ENCODE results near the gene TDRD7. TPM values are rescaled to one million over a fixed set of nuclear protein-coding genes. Genes with fewer than 3 reads are reported as not detected.

TDRD7 gene
- total and polyA plus RNA-seq, 2 of the 13 experiments (the other 11 are each of a cell fraction or from before 2014, with no cell fraction given) = 9.8 to 15.5 TPM

DNA sequence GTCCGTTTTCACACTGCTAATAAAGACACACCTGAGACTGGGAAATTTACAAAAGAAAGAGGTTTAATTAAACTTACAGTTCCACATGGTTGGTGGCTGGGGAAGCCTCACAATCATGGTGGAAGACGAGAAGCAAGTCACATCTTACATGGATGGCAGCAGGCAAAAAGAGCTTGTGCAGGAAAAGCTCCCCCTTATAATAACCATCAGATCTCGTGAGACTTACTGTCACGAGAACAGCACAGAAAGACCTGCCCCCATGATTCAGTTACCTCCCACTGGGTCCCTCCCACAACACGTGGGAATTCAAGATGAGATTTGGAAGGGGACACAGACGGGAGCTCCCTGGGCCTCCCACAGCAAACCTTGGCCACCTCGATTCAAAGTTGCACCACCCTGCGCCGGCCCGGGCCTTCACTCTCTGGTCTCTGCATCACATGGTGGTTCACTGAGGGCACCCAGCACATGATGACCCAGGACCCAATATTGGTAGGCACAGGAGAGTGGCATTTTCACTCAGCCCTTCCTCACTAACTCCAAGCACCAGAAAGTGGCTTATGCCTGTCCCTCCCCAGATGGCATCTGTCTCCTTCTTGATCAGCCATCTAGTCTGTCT lies 21.0 kb upstream of the TDRD7 start:
- Histone ChIP-seq H3K9me3 (ENCODE audit: low read length) (no peaks in the 10 kb centered on the region), H3K9ac (ENCODE audit: insufficient read depth, low read depth, low read length) (no peak overlapping the region), H3K27me3 (ENCODE audit: control insufficient read depth in 1 of 2, insufficient read depth in 2 of 2, low read length in 2 of 2) (no peaks in the 10 kb centered on the region), H3K36me3 (replicated peaks in 1 of 2; ENCODE audit: control insufficient read depth in 1 of 2, insufficient read depth in 2 of 2, low read length in 2 of 2) (no peaks in the 10 kb centered on the region), H3K27ac (ENCODE audit: extremely low read length, insufficient read depth, low read length) (no peak overlapping the region), H3K79me2 (ENCODE audit: insufficient read depth, low read length) (no peaks in the 10 kb centered on the region), H4K20me1 (ENCODE audit: insufficient read depth, low read length) (no peaks in the 10 kb centered on the region), H3K4me1 (ENCODE audit: insufficient read depth, low read length) (peaks cover 71% of the 10 kb centered on the region), H2AFZ (ENCODE audit: low read length) (no peak overlapping the region), H3K4me3 (replicated peaks in 1 of 3; ENCODE audit: insufficient read depth in 1 of 3, low read depth in 2 of 3, low read length in 3 of 3) (no peak overlapping the region), H3K4me2 (ENCODE audit: low read depth, low read length) (no peak overlapping the region)
- WGBS (ENCODE audit: low lambda C conversion rate) = 77% methylated on average over 6 of the region's 10 CpGs
- FAIRE-seq (no peak), ATAC-seq (no peak), DNase-seq (ENCODE audit: low spot score) (no peak)
- intact Hi-C loops (cut with micrococcal nuclease; ENCODE audit: unreplicated experiment) (no loop called here), in situ Hi-C loops (cut with HindIII; ENCODE audit: extremely low pct_ligation_motif_present, low pct_unique_long_range_greater_than_20kb) (loop anchor here (10.0 kb wide), 1 partner anchor 536 kb away; the partner anchor contains the start of gene ZNF782)
- POLR2A ChIA-PET = interaction anchor here (1.0 to 1.8 kb wide), 2 partner anchors 16 to 152 kb away, joined by 3 to 8 read pairs; no protein-coding TSS in a partner anchor
- CTCF ChIA-PET (ENCODE audit: low intra/inter-chr PET ratio, low total read pairs) = no interaction called here
- BruUV-seq (replicated peaks) = no TSS peak
- TF ChIP-seq, protein P1, sequence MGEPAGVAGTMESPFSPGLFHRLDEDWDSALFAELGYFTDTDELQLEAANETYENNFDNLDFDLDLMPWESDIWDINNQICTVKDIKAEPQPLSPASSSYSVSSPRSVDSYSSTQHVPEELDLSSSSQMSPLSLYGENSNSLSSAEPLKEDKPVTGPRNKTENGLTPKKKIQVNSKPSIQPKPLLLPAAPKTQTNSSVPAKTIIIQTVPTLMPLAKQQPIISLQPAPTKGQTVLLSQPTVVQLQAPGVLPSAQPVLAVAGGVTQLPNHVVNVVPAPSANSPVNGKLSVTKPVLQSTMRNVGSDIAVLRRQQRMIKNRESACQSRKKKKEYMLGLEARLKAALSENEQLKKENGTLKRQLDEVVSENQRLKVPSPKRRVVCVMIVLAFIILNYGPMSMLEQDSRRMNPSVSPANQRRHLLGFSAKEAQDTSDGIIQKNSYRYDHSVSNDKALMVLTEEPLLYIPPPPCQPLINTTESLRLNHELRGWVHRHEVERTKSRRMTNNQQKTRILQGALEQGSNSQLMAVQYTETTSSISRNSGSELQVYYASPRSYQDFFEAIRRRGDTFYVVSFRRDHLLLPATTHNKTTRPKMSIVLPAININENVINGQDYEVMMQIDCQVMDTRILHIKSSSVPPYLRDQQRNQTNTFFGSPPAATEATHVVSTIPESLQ (CRISPR knock-in tag; conservative IDR thresholded peaks at IDR 0.05) = no peak
- TF ChIP-seq, protein P2, sequence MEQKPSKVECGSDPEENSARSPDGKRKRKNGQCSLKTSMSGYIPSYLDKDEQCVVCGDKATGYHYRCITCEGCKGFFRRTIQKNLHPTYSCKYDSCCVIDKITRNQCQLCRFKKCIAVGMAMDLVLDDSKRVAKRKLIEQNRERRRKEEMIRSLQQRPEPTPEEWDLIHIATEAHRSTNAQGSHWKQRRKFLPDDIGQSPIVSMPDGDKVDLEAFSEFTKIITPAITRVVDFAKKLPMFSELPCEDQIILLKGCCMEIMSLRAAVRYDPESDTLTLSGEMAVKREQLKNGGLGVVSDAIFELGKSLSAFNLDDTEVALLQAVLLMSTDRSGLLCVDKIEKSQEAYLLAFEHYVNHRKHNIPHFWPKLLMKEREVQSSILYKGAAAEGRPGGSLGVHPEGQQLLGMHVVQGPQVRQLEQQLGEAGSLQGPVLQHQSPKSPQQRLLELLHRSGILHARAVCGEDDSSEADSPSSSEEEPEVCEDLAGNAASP (CRISPR knock-in tag; IDR thresholded peaks at IDR 0.05; ENCODE audit: borderline replicate concordance) = no peak
- TF ChIP-seq ZNF775 (CRISPR knock-in tag; IDR thresholded peaks at IDR 0.05; ENCODE audit: borderline replicate concordance) = no peak
- TF ChIP-seq ZNF891 (CRISPR knock-in tag; IDR thresholded peaks at IDR 0.05) = no peak
- no peak for TF ChIP-seq ZNF430 (CRISPR knock-in tag; IDR thresholded peaks at IDR 0.05)
- TF ChIP-seq, protein P3, sequence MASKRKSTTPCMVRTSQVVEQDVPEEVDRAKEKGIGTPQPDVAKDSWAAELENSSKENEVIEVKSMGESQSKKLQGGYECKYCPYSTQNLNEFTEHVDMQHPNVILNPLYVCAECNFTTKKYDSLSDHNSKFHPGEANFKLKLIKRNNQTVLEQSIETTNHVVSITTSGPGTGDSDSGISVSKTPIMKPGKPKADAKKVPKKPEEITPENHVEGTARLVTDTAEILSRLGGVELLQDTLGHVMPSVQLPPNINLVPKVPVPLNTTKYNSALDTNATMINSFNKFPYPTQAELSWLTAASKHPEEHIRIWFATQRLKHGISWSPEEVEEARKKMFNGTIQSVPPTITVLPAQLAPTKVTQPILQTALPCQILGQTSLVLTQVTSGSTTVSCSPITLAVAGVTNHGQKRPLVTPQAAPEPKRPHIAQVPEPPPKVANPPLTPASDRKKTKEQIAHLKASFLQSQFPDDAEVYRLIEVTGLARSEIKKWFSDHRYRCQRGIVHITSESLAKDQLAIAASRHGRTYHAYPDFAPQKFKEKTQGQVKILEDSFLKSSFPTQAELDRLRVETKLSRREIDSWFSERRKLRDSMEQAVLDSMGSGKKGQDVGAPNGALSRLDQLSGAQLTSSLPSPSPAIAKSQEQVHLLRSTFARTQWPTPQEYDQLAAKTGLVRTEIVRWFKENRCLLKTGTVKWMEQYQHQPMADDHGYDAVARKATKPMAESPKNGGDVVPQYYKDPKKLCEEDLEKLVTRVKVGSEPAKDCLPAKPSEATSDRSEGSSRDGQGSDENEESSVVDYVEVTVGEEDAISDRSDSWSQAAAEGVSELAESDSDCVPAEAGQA (IDR thresholded peaks at IDR 0.05; ENCODE audit: low read depth) = no peak
- TF ChIP-seq, protein P3 (CRISPR knock-in tag; IDR thresholded peaks at IDR 0.05; ENCODE audit: borderline replicate concordance) = no peak
- TF ChIP-seq, protein P4, sequence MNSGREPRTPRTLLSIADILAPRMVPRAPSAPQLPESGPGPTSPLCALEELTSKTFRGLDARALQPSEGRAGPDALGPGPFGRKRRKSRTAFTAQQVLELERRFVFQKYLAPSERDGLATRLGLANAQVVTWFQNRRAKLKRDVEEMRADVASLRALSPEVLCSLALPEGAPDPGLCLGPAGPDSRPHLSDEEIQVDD (CRISPR knock-in tag; IDR thresholded peaks at IDR 0.05; ENCODE audit: borderline replicate concordance) = no peak

All from HepG2 (cell line).